ENCODE data around the gene NUDCD3. TPM values are rescaled to one million over a fixed set of nuclear protein-coding genes. Genes with fewer than 3 reads are reported as not detected.

Gene NUDCD3
- 99.5 to 105 TPM (median 105 TPM) in 3 replicates for total RNA-seq
- long read RNA-seq, full-length matches to known transcripts = 178 of 198 reads
- long read RNA-seq, partial matches to known transcripts = 6 of 198 reads
- long read RNA-seq, other reads (novel, unspliced or antisense) = 14 of 198 reads

DNA sequence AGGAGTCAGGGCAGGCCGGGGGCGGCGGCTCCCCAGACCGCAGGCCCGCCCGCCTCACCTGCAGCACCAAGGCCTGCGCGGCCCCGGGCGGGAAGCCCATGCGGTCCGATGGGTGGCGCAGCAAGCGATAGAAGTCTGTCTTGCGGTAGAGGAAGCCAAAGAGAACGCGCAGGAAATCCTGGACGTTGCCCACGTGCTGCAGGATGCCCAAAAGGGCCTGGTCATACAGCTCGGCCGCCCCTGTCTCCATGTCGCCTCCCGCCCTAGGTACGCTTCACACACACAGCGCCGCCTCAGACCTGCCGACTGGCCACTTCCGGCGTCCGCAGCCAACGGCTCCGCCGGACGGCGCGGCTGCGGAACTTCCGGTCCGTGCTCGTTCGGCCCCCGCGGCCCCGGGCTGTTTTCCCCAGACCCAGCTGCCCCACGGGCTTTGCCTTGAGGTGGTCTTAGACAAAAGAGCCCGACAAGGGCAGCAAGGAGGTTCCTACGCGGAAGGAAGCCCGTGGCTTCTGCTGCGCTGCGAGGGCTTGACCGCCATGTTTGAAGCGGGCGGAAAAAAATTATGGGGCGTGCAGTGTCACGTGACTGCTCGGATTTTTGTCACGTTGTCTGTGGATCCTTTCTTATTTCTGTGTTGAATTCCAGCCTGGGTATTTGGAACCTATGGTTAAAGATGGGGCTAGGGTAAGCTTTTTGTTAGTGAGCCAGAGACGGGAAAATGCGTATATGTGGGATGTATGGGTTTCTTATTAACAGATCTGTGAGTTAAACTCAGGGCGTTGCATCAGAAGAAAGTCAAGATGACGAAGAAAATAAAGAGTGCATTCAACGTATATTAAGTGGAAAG, at the start of gene NUDCD3:
TSS of gene NUDCD3 (minus strand) at position 308 of the 850 bp plus-strand sequence. CDS start at position 250, 58 bp downstream.
- Mint-ChIP-seq H3K27me3 (ENCODE audit: low read depth) (peaks cover 6% of the 10 kb centered on the region), H3K4me1 (ENCODE audit: low read depth) (peaks cover 42% of the 10 kb centered on the region), H3K36me3 (ENCODE audit: low read depth) (no peaks in the 10 kb centered on the region), H3K27ac (ENCODE audit: unreplicated experiment) (peak within 1 kb of the TSS; percentile 95), H3K9me3 (ENCODE audit: low read depth) (no peaks in the 10 kb centered on the region), H3K4me3 (ENCODE audit: unreplicated experiment) (peak within 1 kb of the TSS; percentile 79)
- TF ChIP-seq, protein P1, sequence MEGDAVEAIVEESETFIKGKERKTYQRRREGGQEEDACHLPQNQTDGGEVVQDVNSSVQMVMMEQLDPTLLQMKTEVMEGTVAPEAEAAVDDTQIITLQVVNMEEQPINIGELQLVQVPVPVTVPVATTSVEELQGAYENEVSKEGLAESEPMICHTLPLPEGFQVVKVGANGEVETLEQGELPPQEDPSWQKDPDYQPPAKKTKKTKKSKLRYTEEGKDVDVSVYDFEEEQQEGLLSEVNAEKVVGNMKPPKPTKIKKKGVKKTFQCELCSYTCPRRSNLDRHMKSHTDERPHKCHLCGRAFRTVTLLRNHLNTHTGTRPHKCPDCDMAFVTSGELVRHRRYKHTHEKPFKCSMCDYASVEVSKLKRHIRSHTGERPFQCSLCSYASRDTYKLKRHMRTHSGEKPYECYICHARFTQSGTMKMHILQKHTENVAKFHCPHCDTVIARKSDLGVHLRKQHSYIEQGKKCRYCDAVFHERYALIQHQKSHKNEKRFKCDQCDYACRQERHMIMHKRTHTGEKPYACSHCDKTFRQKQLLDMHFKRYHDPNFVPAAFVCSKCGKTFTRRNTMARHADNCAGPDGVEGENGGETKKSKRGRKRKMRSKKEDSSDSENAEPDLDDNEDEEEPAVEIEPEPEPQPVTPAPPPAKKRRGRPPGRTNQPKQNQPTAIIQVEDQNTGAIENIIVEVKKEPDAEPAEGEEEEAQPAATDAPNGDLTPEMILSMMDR (IDR thresholded peaks at IDR 0.05) = peak; percentile 63
- no peak for DNase-seq (ENCODE audit: low spot score)

- H3K27me3 Mint-ChIP-seq (ENCODE audit: low read depth) = no peaks in the 10 kb centered on the region
- H3K4me3 Mint-ChIP-seq (ENCODE audit: unreplicated experiment) = no peak overlapping the region
- TF ChIP-seq, protein P1 (IDR thresholded peaks at IDR 0.05) = no peak
- no peaks in the 10 kb centered on the region for H3K9me3 Mint-ChIP-seq (ENCODE audit: low read depth)
- DNase-seq (ENCODE audit: low spot score) = no peak
- H3K36me3 Mint-ChIP-seq (ENCODE audit: low read depth) = no peaks in the 10 kb centered on the region
- no peaks in the 10 kb centered on the region for H3K4me1 Mint-ChIP-seq (ENCODE audit: low read depth)
- no peak overlapping the region for H3K27ac Mint-ChIP-seq (ENCODE audit: unreplicated experiment)
Observed at GRCh38 chr7:44539669-44540506, 49.4 kb upstream of the NUDCD3 start.

DNA sequence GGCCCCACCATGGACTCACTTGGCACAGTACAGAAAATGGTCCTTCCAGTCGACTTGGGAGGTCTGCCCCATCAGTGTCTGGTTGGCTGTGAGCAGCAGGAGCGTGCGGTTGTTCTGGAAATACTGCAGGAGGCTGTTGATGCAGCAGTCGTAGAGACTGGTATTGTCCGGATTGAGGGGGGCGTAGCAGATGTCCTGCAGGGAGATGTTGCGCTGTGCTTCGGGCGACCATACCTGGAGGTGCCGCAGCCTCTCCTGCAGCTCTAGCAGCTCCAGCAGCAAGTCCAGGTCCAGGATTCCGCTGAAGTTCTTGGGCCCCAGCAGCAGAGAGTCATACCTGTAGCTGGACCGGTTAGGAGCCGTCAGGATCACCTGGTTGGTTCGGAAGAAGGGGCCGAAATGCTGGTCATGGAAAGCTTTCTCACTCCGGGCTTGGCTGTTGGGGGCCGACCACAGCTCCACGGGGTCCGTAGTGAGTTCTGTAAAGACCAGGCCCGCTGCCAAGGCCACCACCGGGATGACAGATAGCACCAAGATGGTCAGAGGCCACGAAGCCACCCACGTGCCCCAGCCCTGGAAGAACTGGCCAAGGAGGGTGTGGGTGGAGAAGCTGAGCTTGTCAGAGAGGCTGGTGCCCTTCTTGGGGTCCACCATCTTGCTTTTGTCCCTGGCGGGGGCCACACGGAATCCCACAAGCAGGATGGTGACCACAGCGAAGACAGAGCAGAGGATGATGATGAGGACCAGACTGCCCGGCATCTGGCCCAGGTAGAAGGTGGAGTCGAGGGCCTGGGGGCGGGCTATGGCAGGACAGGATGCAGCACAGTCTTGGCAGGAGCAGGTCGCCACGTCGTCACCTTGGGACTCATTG, 48.6 kb upstream of the NUDCD3 start:
- Mint-ChIP-seq H3K9me3 (ENCODE audit: low read depth) (no peaks in the 10 kb centered on the region), H3K27me3 (ENCODE audit: low read depth) (no peaks in the 10 kb centered on the region), H3K4me1 (ENCODE audit: low read depth) (no peaks in the 10 kb centered on the region), H3K36me3 (ENCODE audit: low read depth) (no peaks in the 10 kb centered on the region), H3K4me3 (ENCODE audit: unreplicated experiment) (no peak overlapping the region), H3K27ac (ENCODE audit: unreplicated experiment) (no peak overlapping the region)
- TF ChIP-seq, protein P1 (IDR thresholded peaks at IDR 0.05) = no peak
- peak; percentile 75 for DNase-seq (ENCODE audit: low spot score)

DNA sequence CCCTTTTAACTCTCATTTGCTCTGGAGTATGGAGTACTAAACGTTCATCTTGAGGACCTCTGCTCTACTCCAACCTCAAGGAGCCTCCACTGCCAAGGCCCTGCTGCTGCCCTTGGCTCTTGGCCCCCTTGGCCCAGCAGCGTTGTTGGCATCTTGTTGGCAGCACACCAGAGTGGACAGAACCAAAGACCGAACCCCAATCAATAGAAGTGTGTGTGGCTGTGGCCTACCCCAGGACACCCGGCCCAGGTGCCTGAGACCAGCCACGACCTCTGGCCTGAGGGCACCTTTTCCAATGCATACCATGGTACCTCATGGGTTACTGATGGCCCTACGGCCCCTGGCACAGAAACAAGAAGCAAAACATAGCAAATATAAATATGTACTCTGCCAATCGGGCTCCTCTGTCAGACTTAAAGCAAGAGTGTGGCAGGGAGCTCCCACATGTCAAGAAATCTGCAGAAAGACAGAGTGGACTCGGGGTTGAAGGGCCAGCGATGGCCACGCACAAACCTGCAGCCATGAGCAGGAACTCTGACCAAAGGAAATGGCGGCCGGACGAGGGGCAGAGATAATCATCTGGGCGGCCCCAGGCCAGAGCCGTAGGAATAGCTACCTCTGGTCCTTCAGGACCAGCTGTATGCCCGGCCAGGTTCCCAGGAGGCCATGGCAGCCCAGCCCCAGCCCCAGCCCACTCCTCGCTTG, 47.8 kb upstream of the NUDCD3 start:
- Mint-ChIP-seq H3K9me3 (ENCODE audit: low read depth) (no peaks in the 10 kb centered on the region), H3K4me3 (ENCODE audit: unreplicated experiment) (no peak overlapping the region), H3K27me3 (ENCODE audit: low read depth) (no peaks in the 10 kb centered on the region), H3K4me1 (ENCODE audit: low read depth) (no peaks in the 10 kb centered on the region), H3K27ac (ENCODE audit: unreplicated experiment) (no peak overlapping the region), H3K36me3 (ENCODE audit: low read depth) (no peaks in the 10 kb centered on the region)
- DNase-seq (ENCODE audit: low spot score) = no peak
- TF ChIP-seq, protein P1 (IDR thresholded peaks at IDR 0.05) = no peak

Data from chondrocyte (in vitro differentiated cells).